ENCODE results near the gene KCNA2.

KCNA2 gene

DNA sequence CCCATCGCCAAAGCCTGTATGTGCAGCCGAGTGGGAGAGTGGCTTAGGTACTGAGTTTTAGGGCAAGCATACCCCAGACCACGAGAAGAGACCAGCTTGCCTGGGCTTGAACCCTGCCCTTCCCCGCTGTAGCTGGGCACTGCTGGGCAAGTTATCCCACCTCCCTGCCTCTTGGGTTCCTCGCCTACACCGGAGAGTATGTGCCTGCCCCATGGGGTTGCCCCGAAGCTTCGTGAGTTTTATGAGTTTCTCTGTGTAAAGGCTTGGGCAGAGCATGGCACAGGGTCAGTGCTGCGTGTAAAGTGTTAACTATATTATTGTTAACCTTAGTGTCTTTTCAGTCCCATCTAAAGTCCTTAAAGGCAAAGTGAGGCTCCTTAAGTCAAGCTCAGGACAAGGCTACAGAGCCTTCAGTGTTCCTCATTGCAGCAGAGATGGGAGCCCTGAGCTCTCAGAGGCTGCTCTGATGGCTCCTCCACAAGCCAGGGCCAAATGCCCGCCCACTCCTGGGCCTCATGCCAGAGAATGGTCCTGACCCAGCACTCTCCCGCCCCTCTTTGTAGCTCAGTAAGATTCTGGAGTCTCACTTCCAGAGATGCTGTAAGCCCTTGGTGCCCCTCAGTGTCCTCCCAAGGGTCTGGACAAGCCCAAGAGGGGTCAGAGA is 50.2 kb downstream of the KCNA2 start:
- peaks cover 54% of the 10 kb centered on the region for H3K27me3 ChIP-seq (ENCODE audit: control insufficient read depth, low read length)
- H3K4me2 ChIP-seq (ENCODE audit: low read length): no peak overlapping the region

DNA sequence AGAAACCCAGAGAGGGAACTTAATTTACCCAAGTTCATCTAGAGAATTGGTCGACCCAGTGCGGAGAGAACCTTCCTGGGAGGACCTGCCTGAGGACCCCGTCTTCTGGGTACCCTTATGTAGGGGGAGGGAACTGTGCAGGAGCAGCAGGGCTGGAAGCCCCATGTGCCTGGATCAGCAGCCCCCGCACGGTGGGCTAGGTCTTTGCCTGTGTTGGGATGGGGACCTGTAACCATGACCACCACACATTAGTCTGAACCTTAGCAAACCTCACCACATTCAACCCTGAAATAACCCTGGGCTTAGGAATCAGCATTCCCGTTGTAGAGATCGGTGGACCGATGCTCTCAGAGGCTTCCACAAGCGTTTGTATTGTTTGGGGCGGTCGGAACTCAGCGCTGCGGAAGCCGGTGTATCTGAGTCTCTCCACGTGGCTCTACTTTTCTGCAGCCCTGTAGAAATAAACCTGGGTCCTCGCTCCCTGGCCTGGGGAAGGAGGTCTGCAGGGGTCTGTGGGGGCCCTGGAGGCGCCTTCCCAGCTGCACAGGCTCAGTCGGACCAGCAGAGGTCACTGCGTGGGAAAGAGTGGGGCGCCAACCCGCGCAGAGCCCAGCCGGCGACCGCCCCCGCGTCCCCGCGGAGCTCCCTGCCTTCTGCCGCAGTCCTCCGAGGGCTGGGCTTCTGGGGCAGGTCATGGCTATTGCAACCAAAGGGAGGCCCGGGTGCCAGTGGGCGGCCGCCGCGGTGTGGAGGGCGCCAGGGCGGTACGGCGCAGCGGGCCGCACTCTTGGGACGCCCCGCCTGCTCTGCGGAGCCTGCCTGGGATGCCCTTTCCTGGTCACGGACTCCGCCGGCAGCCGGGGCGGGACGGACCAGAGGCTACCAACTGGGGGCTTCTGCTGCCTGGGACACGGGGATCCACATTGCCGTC is 51.0 kb downstream of the KCNA2 start:
- Histone ChIP-seq H3K4me2 (ENCODE audit: low read length) (no peak overlapping the region), H3K27ac (ENCODE audit: low read depth, low read length) (no peak overlapping the region), H3K36me3 (ENCODE audit: control insufficient read depth, low read length) (no peaks in the 10 kb centered on the region), H3K27me3 (ENCODE audit: control insufficient read depth, low read length) (peaks cover 58% of the 10 kb centered on the region), H4K20me1 (ENCODE audit: control insufficient read depth, insufficient read depth, low read depth, low read length) (no peaks in the 10 kb centered on the region), H3K9me2 (replicated peaks; ENCODE audit: control insufficient read depth, low read length) (no peaks in the 10 kb centered on the region), H3F3A (ENCODE audit: control insufficient read depth, insufficient read depth) (no peaks in the 10 kb centered on the region), H3K4me1 (ENCODE audit: control insufficient read depth, low read length) (no peaks in the 10 kb centered on the region), H3K9me3 (ENCODE audit: control insufficient read depth, insufficient read depth, low read length) (no peaks in the 10 kb centered on the region), H3K79me2 (ENCODE audit: control insufficient read depth, low read length) (no peaks in the 10 kb centered on the region), H3K4me3 (ENCODE audit: low read length) (no peak overlapping the region)
- TF ChIP-seq EZH2phosphoT487 (IDR thresholded peaks at IDR 0.05; ENCODE audit: borderline replicate concordance, low read length): no peak
- TF ChIP-seq, protein P1, sequence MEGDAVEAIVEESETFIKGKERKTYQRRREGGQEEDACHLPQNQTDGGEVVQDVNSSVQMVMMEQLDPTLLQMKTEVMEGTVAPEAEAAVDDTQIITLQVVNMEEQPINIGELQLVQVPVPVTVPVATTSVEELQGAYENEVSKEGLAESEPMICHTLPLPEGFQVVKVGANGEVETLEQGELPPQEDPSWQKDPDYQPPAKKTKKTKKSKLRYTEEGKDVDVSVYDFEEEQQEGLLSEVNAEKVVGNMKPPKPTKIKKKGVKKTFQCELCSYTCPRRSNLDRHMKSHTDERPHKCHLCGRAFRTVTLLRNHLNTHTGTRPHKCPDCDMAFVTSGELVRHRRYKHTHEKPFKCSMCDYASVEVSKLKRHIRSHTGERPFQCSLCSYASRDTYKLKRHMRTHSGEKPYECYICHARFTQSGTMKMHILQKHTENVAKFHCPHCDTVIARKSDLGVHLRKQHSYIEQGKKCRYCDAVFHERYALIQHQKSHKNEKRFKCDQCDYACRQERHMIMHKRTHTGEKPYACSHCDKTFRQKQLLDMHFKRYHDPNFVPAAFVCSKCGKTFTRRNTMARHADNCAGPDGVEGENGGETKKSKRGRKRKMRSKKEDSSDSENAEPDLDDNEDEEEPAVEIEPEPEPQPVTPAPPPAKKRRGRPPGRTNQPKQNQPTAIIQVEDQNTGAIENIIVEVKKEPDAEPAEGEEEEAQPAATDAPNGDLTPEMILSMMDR (IDR thresholded peaks at IDR 0.05; ENCODE audit: low read depth, low read length, poor library complexity, severe bottlenecking): peak; percentile 46

More for the DNA sequence above, 50.2 kb downstream of the KCNA2 start:
- Histone ChIP-seq H3K9me3 (ENCODE audit: control insufficient read depth, insufficient read depth, low read length) (no peaks in the 10 kb centered on the region), H3K36me3 (ENCODE audit: control insufficient read depth, low read length) (no peaks in the 10 kb centered on the region), H3K9me2 (replicated peaks; ENCODE audit: control insufficient read depth, low read length) (no peaks in the 10 kb centered on the region), H3K4me1 (ENCODE audit: control insufficient read depth, low read length) (no peaks in the 10 kb centered on the region), H3K4me3 (ENCODE audit: low read length) (no peak overlapping the region), H3F3A (ENCODE audit: control insufficient read depth, insufficient read depth) (no peaks in the 10 kb centered on the region), H4K20me1 (ENCODE audit: control insufficient read depth, insufficient read depth, low read depth, low read length) (no peaks in the 10 kb centered on the region), H3K27ac (ENCODE audit: low read depth, low read length) (no peak overlapping the region), H3K79me2 (ENCODE audit: control insufficient read depth, low read length) (no peaks in the 10 kb centered on the region)
- TF ChIP-seq, protein P1 (IDR thresholded peaks at IDR 0.05; ENCODE audit: low read depth, low read length, poor library complexity, severe bottlenecking): no peak
- no peak for TF ChIP-seq EZH2phosphoT487 (IDR thresholded peaks at IDR 0.05; ENCODE audit: borderline replicate concordance, low read length)

DNA sequence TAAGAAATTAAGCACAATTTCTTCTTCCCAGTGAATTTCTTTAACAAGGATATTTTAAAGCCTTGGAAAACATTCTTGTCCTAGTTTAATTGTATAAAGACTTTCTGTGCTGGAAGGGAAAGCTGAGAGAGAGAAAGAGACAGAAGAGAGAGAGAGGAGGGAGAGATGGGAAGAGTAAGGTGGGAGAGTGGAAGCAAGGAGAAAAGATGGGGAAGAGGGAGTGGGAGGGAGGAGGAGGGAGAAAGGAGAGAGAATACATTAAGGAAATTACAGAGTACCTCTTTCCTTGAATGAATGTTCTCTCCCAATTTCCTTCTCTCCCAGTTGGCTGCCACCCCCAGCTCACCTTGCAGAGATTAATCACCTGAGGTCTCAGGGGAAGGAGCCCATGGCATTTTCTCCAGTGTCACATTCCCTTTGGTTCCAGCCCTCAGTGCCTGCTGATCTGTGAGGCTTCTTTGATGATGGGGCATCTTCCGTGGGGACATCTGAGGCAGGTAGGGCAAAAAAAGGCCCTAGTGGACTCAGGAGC is 54.8 kb downstream of the KCNA2 start:
- no peaks in the 10 kb centered on the region for H3K79me2 ChIP-seq (ENCODE audit: control insufficient read depth, low read length)
- H3K9me3 ChIP-seq (ENCODE audit: control insufficient read depth, insufficient read depth, low read length): no peaks in the 10 kb centered on the region
- no peak overlapping the region for H3K4me2 ChIP-seq (ENCODE audit: low read length)
- H3K27ac ChIP-seq (ENCODE audit: low read depth, low read length): no peak overlapping the region
- H3K36me3 ChIP-seq (ENCODE audit: control insufficient read depth, low read length): no peaks in the 10 kb centered on the region
- no peaks in the 10 kb centered on the region for H3K4me1 ChIP-seq (ENCODE audit: control insufficient read depth, low read length)
- no peaks in the 10 kb centered on the region for H3F3A ChIP-seq (ENCODE audit: control insufficient read depth, insufficient read depth)
- H3K4me3 ChIP-seq (ENCODE audit: low read length): no peak overlapping the region
- H3K9me2 ChIP-seq (replicated peaks; ENCODE audit: control insufficient read depth, low read length): no peaks in the 10 kb centered on the region
- H3K27me3 ChIP-seq (ENCODE audit: control insufficient read depth, low read length): peaks cover 36% of the 10 kb centered on the region
- TF ChIP-seq, protein P1 (IDR thresholded peaks at IDR 0.05; ENCODE audit: low read depth, low read length, poor library complexity, severe bottlenecking): no peak
- TF ChIP-seq EZH2phosphoT487 (IDR thresholded peaks at IDR 0.05; ENCODE audit: borderline replicate concordance, low read length): no peak
- H4K20me1 ChIP-seq (ENCODE audit: control insufficient read depth, insufficient read depth, low read depth, low read length): no peaks in the 10 kb centered on the region

Data from DOHH2 (cell line).